Right atrium auricular region (tissue), 2 donors: ENCODE measurements around the gene GOLGA8B. TPM values are rescaled to one million over a fixed set of nuclear protein-coding genes. Genes with fewer than 3 reads are reported as not detected.

Experiments used
- DNase-seq: peaks from one replicate; pipeline ENCODE4 v3.0.0-alpha.2; 2019; ENCODE audit warnings: low spot score
- H3K27ac ChIP-seq, 2 donors: fragments of 200-600 bp; sonication (generic); 1 replicate in 1 of 2; 2 replicates in 1 of 2; pipeline ENCODE4 v1.5.1; 2016 to 2019
- H3K27me3 ChIP-seq, 2 donors: fragments of 200-600 bp; sonication (generic); one replicate each; pipeline versions ENCODE4 v1.5.1 to v1.6.0; 2017 to 2019
- H3K36me3 ChIP-seq: fragments of 200-600 bp; sonication (generic); one replicate; pipeline ENCODE4 v1.5.1; 2016
- H3K4me1 ChIP-seq, 2 donors: fragments of 200-600 bp; sonication (generic); one replicate each; pipeline versions ENCODE4 v1.5.1 to v1.6.0; 2017 to 2019
- H3K4me3 ChIP-seq, 2 donors: fragments of 200-600 bp; sonication (generic); 1 replicate in 1 of 2; 2 replicates in 1 of 2; pipeline ENCODE4 v1.5.1; 2017 to 2019; ENCODE audit warnings: mild to moderate bottlenecking in 1 of 2, moderate library complexity in 1 of 2
- H3K9me3 ChIP-seq, 2 donors: fragments of 200-600 bp; sonication (generic); one replicate each; pipeline ENCODE4 v1.5.1; 2019
- CTCF ChIP-seq, 2 donors: fragments of 200-600 bp; sonication (generic); IDR thresholded peaks; one replicate each; pipeline ENCODE4 v1.5.1; 2019; ENCODE audit warnings: antibody characterized with exemption in 2 of 2
- total RNA-seq, 2 donors: library from RNA; depleted of rRNA; stranded (reverse); fragments of >200 nt; gene quantifications; one replicate each; pipeline ENCODE4 v1.1.0, GENCODE V29; 2016

Gene GOLGA8B
- total RNA-seq, 2 donors from 2014 or later: 10.3 to 24.6 TPM

GRCh38 chr15:34620814-34621213 is 37.4 kb upstream of the GOLGA8B start:
- Histone ChIP-seq H3K9me3 (no peaks in the 10 kb centered on the region), H3K4me1 (no peaks in the 10 kb centered on the region), H3K36me3 (no peaks in the 10 kb centered on the region), H3K27ac (no peak overlapping the region), H3K4me3 (no peak overlapping the region), H3K27me3 (no peaks in the 10 kb centered on the region)
- no peak for DNase-seq
- TF ChIP-seq CTCF (IDR thresholded peaks at IDR 0.05): no peak

GRCh38 chr15:34620142-34620541 is 36.7 kb upstream of the GOLGA8B start:
- H3K4me3 ChIP-seq: no peak overlapping the region
- no peak for DNase-seq
- no peak overlapping the region for H3K27ac ChIP-seq
- H3K27me3 ChIP-seq: no peaks in the 10 kb centered on the region
- no peaks in the 10 kb centered on the region for H3K9me3 ChIP-seq
- no peaks in the 10 kb centered on the region for H3K4me1 ChIP-seq
- TF ChIP-seq CTCF (IDR thresholded peaks at IDR 0.05): no peak
- H3K36me3 ChIP-seq: no peaks in the 10 kb centered on the region

GRCh38 chr15:34619151-34619550 is 35.7 kb upstream of the GOLGA8B start:
- Histone ChIP-seq H3K4me1 (no peaks in the 10 kb centered on the region), H3K36me3 (no peaks in the 10 kb centered on the region), H3K9me3 (no peaks in the 10 kb centered on the region), H3K4me3 (no peak overlapping the region), H3K27me3 (no peaks in the 10 kb centered on the region), H3K27ac (no peak overlapping the region)
- DNase-seq: no peak
- TF ChIP-seq CTCF (IDR thresholded peaks at IDR 0.05): no peak

- H3K27me3 ChIP-seq: no peaks in the 10 kb centered on the region
- no peaks in the 10 kb centered on the region for H3K9me3 ChIP-seq
- no peak overlapping the region for H3K27ac ChIP-seq
- H3K4me3 ChIP-seq: no peak overlapping the region
- H3K4me1 ChIP-seq: no peaks in the 10 kb centered on the region
- DNase-seq: no peak
- no peak for TF ChIP-seq CTCF (IDR thresholded peaks at IDR 0.05)
- H3K36me3 ChIP-seq: no peaks in the 10 kb centered on the region
Observed at GRCh38 chr15:34618073-34618472, 34.6 kb upstream of the GOLGA8B start.

GRCh38 chr15:34616613-34617012 is 33.2 kb upstream of the GOLGA8B start:
- TF ChIP-seq CTCF (IDR thresholded peaks at IDR 0.05): peak in 1 of 2 donors; percentile 31
- no peak for DNase-seq
- Histone ChIP-seq H3K36me3 (no peaks in the 10 kb centered on the region), H3K27me3 (no peaks in the 10 kb centered on the region), H3K9me3 (no peaks in the 10 kb centered on the region), H3K27ac (no peak overlapping the region), H3K4me3 (no peak overlapping the region), H3K4me1 (no peaks in the 10 kb centered on the region)

- H3K27me3 ChIP-seq: no peaks in the 10 kb centered on the region
- H3K4me1 ChIP-seq: peaks cover 0 to 4% of the 10 kb centered on the region in 2 donors
- no peak overlapping the region for H3K27ac ChIP-seq
- no peaks in the 10 kb centered on the region for H3K9me3 ChIP-seq
- DNase-seq: no peak
- no peaks in the 10 kb centered on the region for H3K36me3 ChIP-seq
- no peak overlapping the region for H3K4me3 ChIP-seq
- TF ChIP-seq CTCF (IDR thresholded peaks at IDR 0.05): no peak
Observed at GRCh38 chr15:34613997-34614396, 30.5 kb upstream of the GOLGA8B start.
